OCI-LY7 (cell line): Measurements from ENCODE around the gene CD59. TPM values are rescaled to one million over a fixed set of nuclear protein-coding genes. Genes with fewer than 3 reads are reported as not detected.

ENCODE experiments used
- BruUV-seq: library from RNA; stranded (reverse); fragments of 400-500 nt; replicated peaks from 2 replicates; lab custom pipeline; 2021; lab: Mats Ljungman, UMichigan
- CTCF ChIA-PET: fragments of 300-600 bp; sonication (Branson Sonifier 250); formaldehyde crosslinking; loops from one replicate; lab custom pipeline; 2022; ENCODE audit warnings: antibody characterized with exemption; ENCODE audit not compliant: unreplicated experiment; lab: Charles Lee
- POLR2A ChIA-PET: fragments of 300-600 bp; sonication (Branson Sonifier 250); formaldehyde crosslinking; loops from one replicate; lab custom pipeline; 2022; ENCODE audit warnings: antibody characterized with exemption; lab: Charles Lee
- DNase-seq: peaks from one replicate; pipeline ENCODE4 v3.0.0-alpha.2; 2015; ENCODE audit warnings: low spot score
- H2AFZ ChIP-seq: fragments of 200-600 bp; sonication (generic), shearing (Covaris generic); 2 replicates; pipeline ENCODE4 v1.6.1; 2014; ENCODE audit warnings: mild to moderate bottlenecking, antibody characterized with exemption, low read length, moderate library complexity
- H3K27ac ChIP-seq: fragments of 200-600 bp; sonication (generic); 2 replicates; pipeline ENCODE4 v1.5.1; 2014; ENCODE audit warnings: mixed run types, low read depth, mild to moderate bottlenecking, moderate library complexity, low read length, inconsistent platforms; ENCODE audit not compliant: poor library complexity, severe bottlenecking
- H3K36me3 ChIP-seq: fragments of 200-600 bp; sonication (generic); 2 replicates; pipeline ENCODE4 v1.6.1; 2014; ENCODE audit warnings: mild to moderate bottlenecking, antibody characterized with exemption, low read length, moderate library complexity, mixed read lengths; ENCODE audit not compliant: insufficient read depth
- H3K4me1 ChIP-seq: fragments of 200-600 bp; sonication (generic); 2 replicates; pipeline ENCODE4 v1.5.1; 2014; ENCODE audit warnings: mild to moderate bottlenecking, low read length; ENCODE audit not compliant: insufficient read depth, poor library complexity, severe bottlenecking
- H3K4me2 ChIP-seq: fragments of 200-600 bp; sonication (generic); 2 replicates; pipeline ENCODE4 v1.6.1; 2014; ENCODE audit warnings: mild to moderate bottlenecking, low read length
- H3K4me3 ChIP-seq: fragments of 200-600 bp; sonication (generic); 2 replicates; pipeline ENCODE4 v1.5.1; 2014; ENCODE audit warnings: mild to moderate bottlenecking, low read depth, low read length; ENCODE audit not compliant: poor library complexity, severe bottlenecking
- H3K79me2 ChIP-seq: fragments of 200-600 bp; sonication (generic); 2 replicates; pipeline ENCODE4 v1.6.1; 2016; ENCODE audit warnings: low read depth, mild to moderate bottlenecking, low read length, moderate library complexity, mixed read lengths; ENCODE audit not compliant: insufficient read depth
- H3K9me2 ChIP-seq: fragments of 200-600 bp; sonication (generic); 2 replicates; pipeline ENCODE4 v1.6.1; 2016; ENCODE audit warnings: mild to moderate bottlenecking, low read length, mixed read lengths; ENCODE audit not compliant: insufficient read depth
- H3K9me3 ChIP-seq: fragments of 200-600 bp; sonication (generic); 2 replicates; pipeline ENCODE4 v1.6.1; 2014; ENCODE audit warnings: mild to moderate bottlenecking, mixed run types, low read length, mixed read lengths
- H4K20me1 ChIP-seq: fragments of 200-600 bp; sonication (generic); 2 replicates; pipeline ENCODE4 v1.6.1; 2014; ENCODE audit warnings: mild to moderate bottlenecking, antibody characterized with exemption, low read length, moderate library complexity, mixed read lengths; ENCODE audit not compliant: insufficient read depth
- EZH2phosphoT487 ChIP-seq: fragments of 200-600 bp; sonication (generic); IDR thresholded peaks from 2 replicates; pipeline ENCODE4 v1.6.1; 2018; ENCODE audit warnings: low read depth, borderline replicate concordance, mild to moderate bottlenecking, mixed run types, antibody characterized with exemption, low read length, moderate library complexity, mixed read lengths
- intact Hi-C: fragments of 100-400 bp; cut with micrococcal nuclease; formaldehyde crosslinking; loops from one replicate; pipeline ENCODE4 v1.10.0; 2022; ENCODE audit not compliant: unreplicated experiment
- total RNA-seq, 2 experiments: library from RNA; depleted of rRNA in 1 of 2; stranded (reverse); fragments of >200 nt in 1 of 2; shearing (Covaris generic) in 1 of 2; gene quantifications; 2 replicates each; pipeline ENCODE4 v1.2.3, GENCODE V29; 2014 to 2022
- TF ChIP-seq, protein P1 (sequence below): fragments of 200-600 bp; sonication (generic); conservative IDR thresholded peaks from 2 replicates; pipeline ENCODE4 v1.5.1; 2014; ENCODE audit warnings: mild to moderate bottlenecking, antibody characterized with exemption, low read length, moderate library complexity, mixed read lengths

CD59 gene
- total RNA-seq, 2 experiments from 2014 or later: 20.2 to 35.5 TPM

DNA sequence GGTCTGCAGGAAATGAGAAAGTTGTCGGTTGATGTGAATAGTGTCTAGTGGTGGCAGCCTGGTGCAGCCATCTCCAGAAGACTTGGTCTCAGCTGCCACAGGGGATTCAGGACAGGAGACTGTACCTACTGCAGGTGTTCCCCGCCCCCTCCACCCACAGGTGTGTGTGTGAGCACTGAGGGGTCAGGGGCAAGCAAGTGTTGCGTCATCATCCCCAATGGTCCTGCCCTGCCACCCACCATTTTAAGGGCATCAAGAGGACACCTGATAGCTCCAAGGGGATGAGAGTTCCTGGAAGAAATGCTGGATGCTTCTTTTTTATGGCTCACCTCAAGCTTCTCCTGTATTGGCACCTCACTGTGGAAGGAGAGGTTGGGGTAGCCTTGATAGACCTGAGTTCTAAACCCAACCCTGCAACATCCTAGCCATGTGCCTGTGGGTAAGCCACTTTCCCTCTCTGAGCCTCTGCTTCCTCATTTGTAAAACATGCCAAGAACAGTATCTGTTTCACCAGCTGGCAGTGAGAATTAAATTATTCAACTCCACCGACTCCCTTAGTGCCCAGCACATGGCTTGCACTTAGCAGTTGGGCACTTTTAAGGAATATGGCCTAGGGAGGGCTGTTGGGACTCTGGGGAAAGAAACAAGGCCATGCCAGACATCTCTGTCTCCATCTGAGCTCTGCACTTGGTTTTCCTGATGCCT, 41.7 kb downstream of the CD59 start:
- no peak for TF ChIP-seq EZH2phosphoT487
- TF ChIP-seq, protein P1, sequence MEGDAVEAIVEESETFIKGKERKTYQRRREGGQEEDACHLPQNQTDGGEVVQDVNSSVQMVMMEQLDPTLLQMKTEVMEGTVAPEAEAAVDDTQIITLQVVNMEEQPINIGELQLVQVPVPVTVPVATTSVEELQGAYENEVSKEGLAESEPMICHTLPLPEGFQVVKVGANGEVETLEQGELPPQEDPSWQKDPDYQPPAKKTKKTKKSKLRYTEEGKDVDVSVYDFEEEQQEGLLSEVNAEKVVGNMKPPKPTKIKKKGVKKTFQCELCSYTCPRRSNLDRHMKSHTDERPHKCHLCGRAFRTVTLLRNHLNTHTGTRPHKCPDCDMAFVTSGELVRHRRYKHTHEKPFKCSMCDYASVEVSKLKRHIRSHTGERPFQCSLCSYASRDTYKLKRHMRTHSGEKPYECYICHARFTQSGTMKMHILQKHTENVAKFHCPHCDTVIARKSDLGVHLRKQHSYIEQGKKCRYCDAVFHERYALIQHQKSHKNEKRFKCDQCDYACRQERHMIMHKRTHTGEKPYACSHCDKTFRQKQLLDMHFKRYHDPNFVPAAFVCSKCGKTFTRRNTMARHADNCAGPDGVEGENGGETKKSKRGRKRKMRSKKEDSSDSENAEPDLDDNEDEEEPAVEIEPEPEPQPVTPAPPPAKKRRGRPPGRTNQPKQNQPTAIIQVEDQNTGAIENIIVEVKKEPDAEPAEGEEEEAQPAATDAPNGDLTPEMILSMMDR: no peak
- no TSS peak for BruUV-seq
- H3K4me2 ChIP-seq: no peak overlapping the region
- H3K27ac ChIP-seq: no peak overlapping the region
- CTCF ChIA-PET: interaction anchor here (0.6 kb wide), 1 partner anchor 16 kb away, joined by 5 read pairs; no protein-coding TSS in a partner anchor
- no peaks in the 10 kb centered on the region for H3K9me3 ChIP-seq
- POLR2A ChIA-PET: interaction anchor here (0.6 to 1.6 kb wide), 2 partner anchors 349 to 954 kb away, joined by 3 to 4 read pairs; no protein-coding TSS in a partner anchor
- H3K4me1 ChIP-seq: peaks cover 10% of the 10 kb centered on the region
- no peaks in the 10 kb centered on the region for H4K20me1 ChIP-seq
- peak; percentile 18 for DNase-seq
- no peaks in the 10 kb centered on the region for H3K79me2 ChIP-seq
- no peak overlapping the region for H3K4me3 ChIP-seq
- no peaks in the 10 kb centered on the region for H3K9me2 ChIP-seq
- no peaks in the 10 kb centered on the region for H3K36me3 ChIP-seq
- intact Hi-C loops: no loop called here
- no peak overlapping the region for H2AFZ ChIP-seq

DNA sequence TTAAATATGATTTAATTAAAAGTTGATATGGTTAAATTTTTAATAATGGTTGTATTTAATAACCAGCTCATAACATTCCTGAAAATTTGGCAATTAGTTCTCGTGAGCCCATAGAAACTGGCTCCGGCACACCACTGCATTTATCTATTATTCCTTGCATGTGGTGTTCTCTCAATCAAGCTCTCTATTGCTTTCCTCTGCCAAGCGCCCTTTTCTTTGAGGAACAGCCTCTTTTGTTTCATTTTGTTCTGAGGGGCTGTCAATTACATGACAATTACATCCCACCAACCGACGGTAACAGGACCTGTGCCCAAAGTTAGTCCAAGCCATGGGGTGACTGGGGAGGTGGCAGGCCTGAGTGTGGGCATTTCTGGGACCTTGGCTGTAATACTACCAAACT, 43.7 kb downstream of the CD59 start:
- BruUV-seq: no TSS peak

More for the DNA sequence above, 43.7 kb downstream of the CD59 start:
- no peak for TF ChIP-seq EZH2phosphoT487
- TF ChIP-seq, protein P1: no peak
- intact Hi-C loops: no loop called here
- Histone ChIP-seq H3K9me3 (no peaks in the 10 kb centered on the region), H3K36me3 (no peaks in the 10 kb centered on the region), H3K4me1 (peaks cover 13% of the 10 kb centered on the region), H2AFZ (no peak overlapping the region), H3K4me2 (no peak overlapping the region), H3K4me3 (no peak overlapping the region), H4K20me1 (no peaks in the 10 kb centered on the region), H3K27ac (no peak overlapping the region), H3K79me2 (no peaks in the 10 kb centered on the region), H3K9me2 (no peaks in the 10 kb centered on the region)
- CTCF ChIA-PET: no interaction called here
- no peak for DNase-seq
- POLR2A ChIA-PET: interaction anchor here (0.9 to 1.0 kb wide), 4 partner anchors 10 to 249 kb away, joined by 3 to 4 read pairs (median 3); no protein-coding TSS in a partner anchor
